GM21717 (cell line): ENCODE data around the gene AS3MT.
"Not testable (repeated sequence)": the region's sequence is repeated elsewhere in the genome, so short reads cannot be mapped to it uniquely, and the experiment has no call there.

ENCODE experiments used
- ATAC-seq: cut with Tn5 transposase; IDR thresholded peaks from one replicate; pipeline ENCODE4 v1.9.1; 2021; ENCODE audit warnings: mild to moderate bottlenecking, moderate library complexity; ENCODE audit not compliant: unreplicated experiment

Gene AS3MT

DNA sequence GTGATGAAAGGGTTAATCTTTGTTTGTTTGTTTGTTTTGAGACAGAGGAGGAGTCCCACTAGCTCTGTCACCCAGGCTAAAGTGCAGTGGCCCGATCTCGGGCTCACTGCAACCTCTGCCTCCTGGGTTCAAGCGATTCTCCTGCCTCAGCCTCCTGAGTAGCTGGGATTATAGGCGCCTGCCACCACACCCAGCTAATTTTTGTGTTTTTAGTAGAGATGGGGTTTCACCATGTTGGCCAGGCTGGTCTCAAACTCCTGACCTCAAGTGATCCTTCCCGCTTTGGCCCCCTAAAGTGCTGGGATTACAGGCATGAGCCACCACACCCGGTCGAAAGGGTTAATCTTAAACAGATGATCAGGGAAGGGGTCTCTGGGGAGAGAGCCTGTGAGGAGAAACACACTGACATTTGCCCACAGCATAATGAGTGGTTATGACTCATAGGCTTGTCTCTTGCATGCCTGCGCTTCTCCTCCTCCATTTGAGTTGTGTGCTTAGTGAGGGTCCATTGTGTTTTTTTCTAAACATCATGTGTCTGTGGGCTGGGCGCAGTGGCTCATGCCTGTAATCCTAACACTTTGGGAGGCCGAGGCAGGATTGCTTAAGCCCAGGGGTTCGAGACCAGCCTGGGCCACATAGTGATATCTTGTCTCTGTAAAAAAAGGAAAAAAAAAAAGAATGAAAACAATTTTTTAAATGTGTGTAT lies 13.4 kb upstream of the AS3MT start:
- not testable (repeated sequence) for ATAC-seq

DNA sequence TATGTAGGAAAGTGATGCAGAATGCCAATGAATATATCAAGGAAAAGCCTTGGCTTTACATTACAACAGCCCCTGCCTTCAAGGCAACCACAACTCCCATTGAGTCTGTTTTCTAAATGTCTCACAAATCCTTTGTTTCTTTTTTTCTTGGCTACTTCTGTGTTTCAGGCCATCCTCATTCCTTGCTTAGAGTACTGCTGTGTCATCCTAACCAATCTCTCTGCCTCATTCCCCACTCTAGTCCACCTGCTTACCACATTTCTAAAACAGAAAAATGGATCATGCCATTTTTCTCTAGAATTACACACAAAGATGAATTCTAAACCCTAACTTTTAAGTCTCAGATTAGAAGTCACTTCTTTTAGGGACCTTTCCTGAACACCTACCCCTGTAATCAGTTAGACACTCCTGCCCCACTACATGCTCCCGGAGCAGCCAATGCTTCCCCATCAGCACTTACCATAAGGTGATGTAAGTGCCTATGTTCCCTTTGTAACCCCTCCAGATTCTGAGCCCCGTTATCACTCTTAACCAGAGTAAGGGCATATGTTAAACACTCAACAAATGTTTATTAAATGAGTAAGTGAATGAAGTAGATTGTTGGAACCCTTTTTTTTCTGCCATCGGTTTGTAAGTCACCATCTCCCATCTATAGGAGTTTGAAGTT lies 12.4 kb upstream of the AS3MT start:
- no peak for ATAC-seq

DNA sequence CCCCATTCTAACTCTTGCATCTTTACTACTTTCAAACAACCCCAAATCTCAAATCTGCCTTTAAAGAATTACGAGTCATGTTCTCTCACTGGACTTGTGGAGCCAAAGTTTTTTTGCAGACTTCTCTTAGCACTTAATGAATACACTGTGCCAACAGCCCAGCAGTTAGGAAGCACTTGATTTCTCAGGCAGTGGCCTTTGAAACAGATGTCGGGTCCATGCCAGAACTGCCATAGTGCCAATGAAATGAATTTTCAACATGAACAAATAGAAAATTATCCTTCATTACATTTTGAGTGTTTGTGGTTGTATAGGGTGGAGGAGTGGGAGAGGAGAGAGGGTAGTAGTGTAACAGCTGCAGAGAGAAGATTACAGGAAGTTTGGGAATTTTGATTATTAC lies 9.4 kb upstream of the AS3MT start:
- ATAC-seq, result no peak

DNA sequence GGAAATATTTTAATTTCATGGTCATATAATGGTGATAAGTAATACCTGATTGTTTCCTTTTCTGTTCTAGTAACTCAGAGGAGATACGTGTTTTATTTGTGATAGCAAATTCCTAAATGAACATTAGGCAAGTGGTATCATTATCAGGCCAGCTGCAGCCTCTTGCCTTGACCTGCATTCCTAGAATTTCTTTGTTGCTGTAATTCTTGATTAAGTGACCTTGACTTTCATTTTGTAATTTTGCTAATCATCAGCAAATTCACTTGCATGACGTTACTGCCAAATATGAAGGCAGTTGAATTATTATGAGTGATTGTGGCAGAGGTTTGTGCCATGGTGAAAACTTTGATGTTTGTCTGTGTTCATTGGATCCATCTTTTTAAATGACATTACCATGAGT lies 5.6 kb upstream of the AS3MT start:
- no peak for ATAC-seq

DNA sequence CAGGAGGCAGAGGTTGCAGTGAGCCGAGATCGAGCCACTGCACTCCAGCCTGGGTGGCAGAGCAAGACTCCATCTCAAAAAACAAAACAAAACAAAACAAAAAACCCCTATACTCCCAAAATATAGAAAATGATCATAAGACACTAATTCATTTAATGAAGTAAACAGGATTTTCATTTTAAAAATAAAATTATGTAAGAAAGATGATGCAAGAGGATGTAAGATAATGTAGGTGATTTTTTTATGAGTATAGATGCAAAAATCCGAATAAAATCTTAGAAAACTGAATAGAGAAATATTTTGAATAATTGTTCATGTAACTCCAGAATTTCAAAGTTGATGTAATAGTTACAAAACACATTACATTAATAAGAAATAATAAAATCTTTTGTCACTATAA lies 3.6 kb upstream of the AS3MT start:
- ATAC-seq, result no peak

DNA sequence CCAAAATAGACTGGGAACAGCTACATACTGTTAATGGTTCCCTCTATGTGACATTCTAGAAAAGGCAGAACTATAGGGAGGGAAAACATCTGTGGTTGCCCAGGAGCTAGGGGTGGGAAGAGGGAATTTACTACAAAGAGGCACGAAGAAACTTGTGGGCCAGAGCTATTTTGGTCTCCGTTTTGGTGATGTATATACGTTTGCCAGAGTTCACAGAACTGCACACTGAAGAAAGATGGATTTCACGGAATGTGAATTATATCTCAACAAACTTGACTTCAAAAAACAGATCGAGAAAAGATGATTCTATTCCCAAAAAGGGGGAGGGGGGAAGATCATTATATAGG lies 386 bp upstream of the AS3MT start:
- ATAC-seq, result no peak

DNA sequence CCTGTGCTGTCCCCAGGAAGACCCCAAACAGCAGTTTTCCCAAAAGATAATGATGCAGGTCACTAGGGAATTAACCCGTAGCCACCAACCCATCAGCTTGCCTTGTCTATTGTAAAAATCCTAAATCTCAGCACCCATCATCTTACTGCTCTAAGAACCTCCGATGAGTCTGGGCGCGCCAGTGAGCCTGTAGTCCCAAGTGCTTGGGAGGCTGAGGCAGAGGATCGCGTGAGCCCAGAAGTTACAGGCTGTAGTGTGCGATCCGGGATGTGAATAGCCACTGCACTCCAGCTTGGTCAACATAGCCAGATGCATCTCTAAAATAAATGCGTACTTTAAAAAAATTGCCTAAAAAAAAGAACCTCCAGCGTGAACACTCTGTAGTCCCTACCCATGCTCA lies 951 bp downstream of the AS3MT start:
- no peak for ATAC-seq

DNA sequence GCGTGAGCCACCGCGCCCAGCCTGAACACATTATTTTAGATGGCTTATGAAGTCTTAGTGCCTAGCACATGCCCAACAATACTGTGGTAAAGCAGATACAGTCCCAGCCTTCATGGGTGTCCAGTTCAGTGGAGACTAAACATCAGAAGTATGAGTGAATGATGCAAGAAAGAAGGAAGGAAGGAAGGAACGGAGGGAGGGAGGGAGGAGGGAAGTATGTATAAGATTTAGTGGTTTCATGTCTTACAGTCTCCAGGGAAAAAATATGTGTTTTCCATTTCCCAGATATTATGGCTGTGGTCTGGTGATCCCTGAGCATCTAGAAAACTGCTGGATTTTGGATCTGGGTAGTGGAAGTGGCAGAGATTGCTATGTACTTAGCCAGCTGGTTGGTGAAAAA lies 2.9 kb downstream of the AS3MT start:
- no peak for ATAC-seq

DNA sequence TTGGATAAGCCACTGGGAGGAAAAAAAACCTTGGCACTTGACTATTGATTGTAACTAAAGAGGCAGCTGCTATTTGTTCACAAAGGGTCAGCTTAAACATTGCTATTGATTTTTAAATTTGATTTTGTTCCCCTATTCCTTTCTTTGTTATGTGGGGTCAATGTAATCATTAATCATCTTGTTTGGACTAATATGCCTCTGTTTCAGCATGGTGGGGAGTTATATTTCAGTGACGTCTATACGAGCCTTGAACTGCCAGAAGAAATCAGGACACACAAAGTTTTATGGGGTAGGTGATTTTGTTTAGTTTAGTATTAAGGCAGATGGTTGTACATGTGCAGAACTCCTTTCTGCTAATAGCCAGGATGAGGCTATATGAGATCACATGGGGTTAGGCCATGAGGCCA lies 7.5 kb downstream of the AS3MT start:
- no peak for ATAC-seq

DNA sequence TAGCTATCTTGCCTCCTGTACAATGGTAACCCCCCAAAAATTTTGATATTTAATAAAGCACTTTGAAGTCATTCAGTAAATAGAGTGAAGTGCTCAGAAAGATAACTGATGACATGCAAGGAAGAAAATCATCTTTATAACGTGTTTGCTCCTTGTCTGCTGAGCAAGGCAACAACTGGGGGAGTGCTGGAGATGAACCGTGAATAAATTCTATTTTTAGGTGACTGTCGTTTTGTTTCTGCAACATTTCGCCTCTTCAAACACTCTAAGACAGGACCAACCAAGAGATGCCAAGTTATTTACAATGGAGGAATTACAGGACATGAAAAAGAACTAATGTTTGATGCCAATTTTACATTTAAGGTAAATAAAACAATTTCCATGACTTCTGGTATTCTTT lies 9.4 kb downstream of the AS3MT start:
- ATAC-seq, result no peak

DNA sequence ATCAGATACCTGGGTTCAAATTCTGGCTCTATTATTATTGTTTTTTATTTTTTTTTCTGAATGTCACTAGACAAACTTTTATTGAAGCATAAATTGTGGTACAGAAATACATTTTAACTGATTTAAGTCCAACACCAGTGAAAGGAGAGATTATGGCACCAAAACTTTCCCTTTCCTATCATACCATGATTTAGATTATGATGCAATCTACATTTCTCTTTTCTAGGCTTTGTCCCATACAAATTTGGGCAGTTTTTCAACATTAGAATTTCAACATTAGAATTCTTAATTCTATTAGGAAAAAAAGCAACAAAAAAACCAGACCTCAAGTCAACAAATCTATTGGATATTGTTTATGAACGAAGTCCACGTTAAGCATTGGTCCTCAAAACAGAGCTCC lies 11.0 kb downstream of the AS3MT start:
- ATAC-seq, result no peak

DNA sequence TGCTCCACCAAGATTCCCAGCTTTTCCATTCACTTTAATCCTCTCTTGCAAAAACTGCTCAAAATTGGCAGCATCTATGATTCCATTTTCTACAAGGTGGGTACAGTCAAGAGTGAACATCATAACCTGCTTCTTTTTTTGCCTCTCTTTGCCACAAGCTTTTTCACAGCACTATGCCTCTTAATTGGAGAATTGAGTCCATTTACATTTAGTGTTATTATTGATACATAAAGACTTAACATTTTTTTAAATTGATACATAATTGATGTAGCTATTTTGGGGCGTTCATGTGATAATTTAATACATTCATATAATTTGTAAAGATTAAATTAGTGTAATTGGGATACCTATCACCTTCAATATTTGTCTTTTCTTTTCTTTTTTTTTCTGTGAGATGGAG lies 18.8 kb downstream of the AS3MT start:
- ATAC-seq, result no peak

DNA sequence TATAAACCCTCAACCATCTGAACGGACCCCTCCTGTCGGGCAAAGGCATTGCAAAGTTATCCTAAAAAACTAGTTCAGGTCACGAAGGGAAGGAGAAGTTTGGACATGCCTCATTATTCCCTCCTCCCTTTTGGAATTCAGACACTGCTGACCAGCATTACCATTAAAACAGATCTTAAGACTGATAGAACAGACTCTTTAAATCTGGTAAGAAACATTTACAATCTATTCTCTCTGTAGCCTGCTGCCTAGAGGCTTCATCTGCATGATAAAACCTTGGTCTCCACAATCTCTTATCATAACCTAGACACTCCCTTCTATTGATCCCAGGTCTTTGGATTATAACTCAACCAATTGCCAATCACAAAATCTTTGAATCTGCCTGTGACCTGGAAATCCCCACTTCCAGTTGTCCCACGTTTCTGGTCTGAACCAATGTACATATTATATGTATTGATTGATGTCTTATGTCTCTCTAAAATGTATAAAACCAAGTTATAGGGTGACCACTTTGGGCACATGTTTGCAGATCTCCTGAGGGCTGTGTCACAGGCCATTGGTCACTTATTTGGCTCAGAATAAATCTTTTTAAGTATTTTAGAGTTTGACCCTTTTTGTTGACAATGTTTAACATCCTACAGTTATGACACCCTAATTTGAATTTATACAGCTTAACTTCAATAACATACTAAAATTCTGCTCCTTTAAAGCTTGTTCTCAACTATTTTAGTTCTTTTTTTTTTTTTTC lies 25.4 kb downstream of the AS3MT start:
- no peak for ATAC-seq

DNA sequence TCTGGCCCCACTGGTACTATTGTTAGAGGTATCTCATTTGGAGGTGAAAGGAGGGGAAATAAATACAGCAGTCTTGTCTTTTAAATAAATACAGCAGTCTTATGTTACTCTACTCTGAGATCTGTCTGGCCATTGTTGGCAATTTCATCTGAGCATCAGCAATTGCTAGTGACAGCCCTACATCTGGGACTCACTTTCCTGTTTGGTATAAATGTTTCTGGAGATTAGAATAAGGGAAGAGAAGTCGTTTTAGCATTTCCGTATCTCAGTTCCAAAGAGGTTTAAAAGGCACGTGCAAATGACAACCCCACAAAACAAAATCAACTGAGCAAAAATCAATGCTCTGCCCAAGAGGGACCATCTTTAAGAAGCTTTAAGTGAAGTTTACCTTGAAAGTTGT lies 30.7 kb downstream of the AS3MT start:
- no peak for ATAC-seq

DNA sequence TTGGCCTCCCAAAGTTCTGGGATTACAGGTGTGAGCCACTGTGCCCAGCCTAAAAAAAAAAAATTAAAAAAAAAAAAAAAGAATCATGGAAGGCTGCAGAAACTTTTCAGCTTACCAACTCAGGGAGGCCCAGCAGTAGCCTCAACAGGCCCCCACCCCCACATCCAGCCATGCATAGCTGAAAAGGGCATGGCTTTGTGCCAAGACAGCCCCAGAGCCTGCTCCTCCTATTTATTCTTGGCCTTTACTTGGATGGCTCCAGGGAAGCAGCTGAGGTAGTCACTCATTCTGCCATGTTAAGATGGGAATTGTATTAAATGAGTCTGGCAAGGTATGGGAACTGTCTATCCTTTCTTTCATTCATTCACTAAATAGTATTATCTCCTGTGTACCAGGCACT lies 35.1 kb downstream of the AS3MT start:
- no peak for ATAC-seq

DNA sequence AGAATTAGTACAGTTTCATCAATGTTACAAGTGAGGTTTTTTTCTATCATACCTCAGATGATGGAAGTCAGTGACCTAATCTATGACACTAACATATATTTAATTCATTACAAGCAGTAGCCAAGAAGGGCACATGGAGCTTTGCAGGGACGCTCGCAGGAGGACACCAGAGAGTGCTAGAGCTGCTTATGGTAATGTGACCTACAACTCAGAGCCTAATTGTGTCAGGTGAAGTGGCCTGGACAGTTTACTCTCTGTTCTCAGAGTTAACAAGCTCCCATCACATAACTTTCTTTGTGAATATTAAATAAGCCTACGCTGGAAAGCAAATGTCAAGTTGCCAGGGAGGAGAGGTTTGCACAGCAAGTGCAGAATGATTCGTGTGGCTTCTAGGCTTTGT lies 37.2 kb downstream of the AS3MT start:
- no peak for ATAC-seq

DNA sequence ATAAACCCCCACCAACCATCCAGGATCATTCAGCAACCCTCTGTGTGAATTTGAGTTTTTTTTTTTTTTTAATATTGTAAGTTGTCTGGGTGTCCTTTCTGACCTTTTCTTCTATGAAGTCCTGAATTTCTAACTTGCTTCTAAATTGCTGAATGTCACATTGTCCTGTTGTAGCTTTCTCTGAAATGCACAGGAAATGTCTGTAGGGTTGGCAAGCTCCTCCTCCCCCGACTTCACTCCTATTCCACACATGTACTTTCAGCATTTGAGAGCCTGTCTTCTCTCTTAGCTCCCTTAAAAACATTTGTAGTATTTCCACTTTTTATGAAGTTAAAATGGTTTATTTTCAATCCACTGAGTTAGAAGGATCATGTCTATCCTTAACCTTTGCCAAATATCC lies 45.5 kb downstream of the AS3MT start:
- ATAC-seq, result no peak

DNA sequence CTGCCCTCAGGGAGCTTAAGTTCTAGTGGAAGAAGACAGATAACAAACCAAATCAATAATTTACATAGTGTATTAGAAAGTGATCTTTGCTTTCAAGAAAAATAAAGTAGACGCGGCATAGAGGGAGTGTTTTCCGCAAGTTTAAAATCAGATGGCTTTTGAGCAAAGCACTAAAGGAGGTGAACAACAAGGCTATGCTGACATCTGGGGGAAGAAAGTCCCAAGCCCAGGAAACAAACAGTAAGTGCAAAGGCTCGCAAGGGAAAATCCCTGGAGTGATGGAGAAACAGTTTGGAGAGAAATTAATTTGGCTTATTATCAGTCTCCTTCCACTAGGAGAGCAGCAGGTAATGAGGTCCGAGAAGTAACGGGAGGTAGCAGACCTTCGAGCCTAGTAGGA lies 46.9 kb downstream of the AS3MT start:
- ATAC-seq, result no peak

DNA sequence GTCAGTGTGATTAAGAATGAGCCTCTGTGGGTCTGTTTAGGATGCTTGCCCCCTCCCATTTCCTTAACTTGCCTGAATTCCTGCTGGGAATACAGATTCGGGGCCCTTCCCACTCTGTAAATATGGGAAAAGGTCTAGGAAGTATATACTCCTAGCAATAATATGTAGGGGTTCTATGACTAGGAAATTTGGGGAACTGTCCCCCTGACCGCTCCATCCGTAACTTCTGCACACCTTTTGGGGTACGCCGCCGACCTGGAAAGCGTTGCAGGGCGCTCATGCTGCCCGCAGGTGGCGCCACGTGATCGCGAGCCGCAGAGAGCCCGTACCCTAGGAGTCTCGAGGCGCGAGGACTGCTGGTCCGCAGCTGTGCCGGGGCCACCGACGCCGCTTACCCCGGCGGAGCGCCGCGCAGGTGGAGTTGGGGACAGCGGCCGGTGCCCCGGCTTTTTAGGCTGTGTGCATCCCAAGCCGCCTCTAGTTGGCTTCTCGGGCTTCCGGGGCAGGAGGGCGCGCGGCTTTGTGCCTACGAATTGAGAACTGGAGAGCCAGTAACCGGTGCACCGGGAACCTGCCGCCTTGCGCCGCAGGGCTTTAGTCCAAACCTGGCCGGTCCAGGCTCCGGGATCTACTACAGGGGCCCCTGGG lies 48.2 kb downstream of the AS3MT start:
- peak; percentile 43 for ATAC-seq

DNA sequence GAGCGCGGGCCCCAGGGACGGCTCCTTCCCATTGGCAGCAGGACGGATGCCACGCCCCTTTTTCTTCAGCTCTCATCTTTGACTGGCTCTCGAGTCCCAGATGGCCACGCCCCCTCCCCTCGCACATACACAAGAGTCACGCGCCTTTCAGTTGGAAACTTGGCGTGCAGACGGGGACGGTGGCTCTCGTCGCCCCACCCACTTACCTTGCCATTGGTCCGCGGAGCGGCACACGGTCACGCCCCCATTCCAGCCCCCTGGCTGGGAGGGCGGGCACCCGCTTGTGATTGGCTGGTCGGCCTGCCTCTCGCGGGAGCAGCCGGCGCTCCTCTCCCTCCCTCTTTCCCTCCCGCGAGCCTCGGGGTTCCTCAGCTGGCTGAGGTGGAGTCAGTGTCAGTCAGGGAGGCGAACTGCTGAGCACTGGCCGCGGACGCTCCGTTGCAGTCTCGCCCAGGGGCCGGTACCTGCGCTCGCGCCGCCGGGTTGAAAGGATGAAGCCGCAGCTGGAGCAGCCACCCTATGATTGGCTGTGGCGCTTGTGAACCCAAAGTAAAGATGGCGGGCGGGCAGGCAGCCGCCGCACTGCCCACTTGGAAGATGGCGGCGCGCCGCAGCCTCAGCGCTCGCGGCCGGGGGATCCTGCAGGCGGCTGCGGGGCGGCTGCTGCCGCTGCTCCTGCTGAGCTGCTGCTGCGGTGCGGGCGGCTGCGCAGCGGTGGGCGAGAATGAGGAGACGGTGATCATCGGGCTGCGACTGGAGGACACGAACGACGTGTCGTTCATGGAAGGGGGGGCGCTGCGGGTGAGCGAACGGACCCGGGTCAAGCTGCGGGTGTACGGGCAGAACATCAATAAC lies 48.9 kb downstream of the AS3MT start, which contains the start of gene CNNM2:
Gene CNNM2, plus strand, starts transcription at position 333 of the 855 bp plus-strand sequence. Its CDS starts 187 bp downstream, at position 520.
- ATAC-seq, result peak; percentile 88

DNA sequence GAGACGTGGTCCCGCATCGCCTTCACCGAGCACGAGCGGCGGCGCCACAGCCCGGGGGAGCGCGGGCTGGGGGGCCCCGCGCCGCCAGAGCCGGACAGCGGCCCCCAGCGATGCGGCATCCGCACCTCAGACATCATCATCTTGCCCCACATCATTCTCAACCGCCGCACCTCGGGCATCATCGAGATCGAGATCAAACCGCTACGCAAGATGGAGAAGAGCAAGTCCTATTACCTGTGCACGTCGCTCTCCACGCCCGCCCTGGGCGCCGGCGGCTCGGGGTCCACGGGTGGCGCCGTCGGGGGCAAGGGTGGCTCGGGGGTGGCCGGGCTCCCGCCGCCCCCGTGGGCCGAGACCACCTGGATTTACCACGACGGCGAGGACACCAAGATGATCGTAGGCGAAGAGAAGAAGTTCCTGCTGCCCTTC lies 49.6 kb downstream of the AS3MT start:
- no peak for ATAC-seq
